PC-3 (cell line): Measurements from ENCODE around the gene TRIL. TPM values are rescaled to one million over a fixed set of nuclear protein-coding genes. Genes with fewer than 3 reads are reported as not detected.

ENCODE experiments used
- ATAC-seq: fragments of 200-7000 bp; cut with Tn5 transposase; 2 replicates; pipeline ENCODE4 v1.9.1; 2020; ENCODE audit warnings: mild to moderate bottlenecking, moderate library complexity
- BruUV-seq: library from RNA; stranded (reverse); fragments of 400-500 nt; replicated peaks from 2 replicates; lab custom pipeline; 2021; lab: Mats Ljungman, UMichigan
- CTCF ChIA-PET: fragments of 300-600 bp; sonication (Branson Sonifier 250); formaldehyde crosslinking; loops from one replicate; lab custom pipeline; 2022; ENCODE audit warnings: antibody characterized with exemption; lab: Charles Lee
- POLR2A ChIA-PET: fragments of 300-600 bp; sonication (Branson Sonifier 250); formaldehyde crosslinking; loops from one replicate; lab custom pipeline; 2022; ENCODE audit warnings: antibody characterized with exemption; ENCODE audit not compliant: unreplicated experiment; lab: Charles Lee
- DNase-seq: peaks from one replicate; pipeline ENCODE4 v3.0.0-alpha.2; 2015
- H2AFZ ChIP-seq: fragments of 300-600 bp; sonication (generic); 2 replicates; pipeline ENCODE4 v1.6.0; 2016; ENCODE audit warnings: antibody characterized with exemption, low read length
- H3F3A ChIP-seq: fragments of 300-600 bp; sonication (generic); one replicate; pipeline ENCODE4 v1.6.0; 2017; ENCODE audit warnings: antibody characterized with exemption, low read length, control low read depth, mild to moderate bottlenecking; ENCODE audit not compliant: unreplicated experiment
- H3K27ac ChIP-seq: fragments of 300-600 bp; sonication (generic); 2 replicates; pipeline ENCODE4 v1.5.1; 2016; ENCODE audit warnings: mild to moderate bottlenecking, low read length
- H3K27me3 ChIP-seq: fragments of 300-600 bp; sonication (generic); 2 replicates; pipeline ENCODE4 v1.6.1; 2016; ENCODE audit warnings: low read length, mixed read lengths
- H3K36me3 ChIP-seq: fragments of 300-600 bp; sonication (generic); 2 replicates; pipeline ENCODE4 v1.6.1; 2016; ENCODE audit warnings: low read depth, mixed run types, low read length, mixed read lengths
- H3K4me1 ChIP-seq: fragments of 300-600 bp; sonication (generic); 2 replicates; pipeline ENCODE4 v1.5.1; 2016; ENCODE audit warnings: low read length; ENCODE audit not compliant: insufficient read depth
- H3K4me2 ChIP-seq: fragments of 300-600 bp; sonication (generic); 2 replicates; pipeline ENCODE4 v1.6.0; 2016; ENCODE audit warnings: low read length
- H3K4me3 ChIP-seq: fragments of 300-600 bp; sonication (generic); 2 replicates; pipeline ENCODE4 v1.5.1; 2016; ENCODE audit warnings: mild to moderate bottlenecking, low read length, mixed read lengths
- H3K79me2 ChIP-seq: fragments of 300-600 bp; sonication (generic); 2 replicates; pipeline ENCODE4 v1.6.1; 2017; ENCODE audit warnings: low read length, mixed read lengths
- H3K9ac ChIP-seq: fragments of 300-600 bp; sonication (generic); 2 replicates; pipeline ENCODE4 v1.6.0; 2016; ENCODE audit warnings: mild to moderate bottlenecking, low read length
- H3K9me2 ChIP-seq: fragments of 300-600 bp; sonication (generic); replicated peaks from 2 replicates; pipeline ENCODE4 v1.6.1; 2016; ENCODE audit warnings: mixed run types, low read length, mixed read lengths
- H3K9me3 ChIP-seq: fragments of 300-600 bp; sonication (generic); 2 replicates; pipeline ENCODE4 v1.6.1; 2016; ENCODE audit warnings: low read length, mixed read lengths
- H4K20me1 ChIP-seq: fragments of 300-600 bp; sonication (generic); 2 replicates; pipeline ENCODE4 v1.6.1; 2016; ENCODE audit warnings: low read length, mixed read lengths
- CTCF ChIP-seq: fragments of 300-600 bp; sonication (generic); conservative IDR thresholded peaks from 2 replicates; pipeline ENCODE4 v1.5.1; 2017; ENCODE audit warnings: antibody characterized with exemption, low read depth, mild to moderate bottlenecking, low read length
- EZH2 ChIP-seq: fragments of 300-600 bp; sonication (generic); IDR thresholded peaks from one replicate; pipeline ENCODE4 v1.6.1; 2017; ENCODE audit warnings: antibody characterized with exemption, mild to moderate bottlenecking, low read length; ENCODE audit not compliant: unreplicated experiment
- EZH2phosphoT487 ChIP-seq: fragments of 300-600 bp; sonication (generic); IDR thresholded peaks from 2 replicates; pipeline ENCODE4 v1.6.1; 2018; ENCODE audit warnings: mild to moderate bottlenecking, antibody characterized with exemption, low read length, borderline replicate concordance
- intact Hi-C: fragments of 100-400 bp; cut with micrococcal nuclease; formaldehyde crosslinking; loops from 2 replicates; pipeline ENCODE4 v1.9.0; 2023
- total RNA-seq: library from RNA; depleted of rRNA; stranded (reverse); fragments of >200 nt; gene quantifications from 2 replicates; pipeline ENCODE4 v1.2.3, GENCODE V29; 2014

TRIL gene
- total RNA-seq, 1 experiment from 2014 or later, result 0.29 TPM

GRCh38 chr7:28961972-28962371, 3.8 kb upstream of the TRIL start:
- no peak overlapping the region for H3K4me2 ChIP-seq
- H3K4me3 ChIP-seq, result no peak overlapping the region
- no peaks in the 10 kb centered on the region for H3K9me3 ChIP-seq
- no peaks in the 10 kb centered on the region for H4K20me1 ChIP-seq
- H3K27me3 ChIP-seq, result no peaks in the 10 kb centered on the region
- BruUV-seq, result no TSS peak
- no peak for DNase-seq
- H3F3A ChIP-seq, result no peaks in the 10 kb centered on the region
- ChIA-PET POLR2A (interaction anchor here (0.6 kb wide), 1 partner anchor 10 kb away, joined by 5 read pairs; no protein-coding TSS in a partner anchor), CTCF (no interaction called here)
- TF ChIP-seq EZH2phosphoT487 (no peak), CTCF (no peak), EZH2 (no peak)
- H3K79me2 ChIP-seq, result no peaks in the 10 kb centered on the region
- no peak overlapping the region for H2AFZ ChIP-seq
- 0 out of 2 replicates have a peak, but pooled peaks cover 9% of the 10 kb centered on the region for H3K4me1 ChIP-seq
- H3K9me2 ChIP-seq, result no peaks in the 10 kb centered on the region
- no peak overlapping the region for H3K27ac ChIP-seq
- intact Hi-C loops, result loop anchor here (5.0 kb wide), 1 partner anchor 75 kb away; no protein-coding TSS in a partner anchor
- H3K9ac ChIP-seq, result no peak overlapping the region
- ATAC-seq, result no peak
- no peaks in the 10 kb centered on the region for H3K36me3 ChIP-seq

DNA sequence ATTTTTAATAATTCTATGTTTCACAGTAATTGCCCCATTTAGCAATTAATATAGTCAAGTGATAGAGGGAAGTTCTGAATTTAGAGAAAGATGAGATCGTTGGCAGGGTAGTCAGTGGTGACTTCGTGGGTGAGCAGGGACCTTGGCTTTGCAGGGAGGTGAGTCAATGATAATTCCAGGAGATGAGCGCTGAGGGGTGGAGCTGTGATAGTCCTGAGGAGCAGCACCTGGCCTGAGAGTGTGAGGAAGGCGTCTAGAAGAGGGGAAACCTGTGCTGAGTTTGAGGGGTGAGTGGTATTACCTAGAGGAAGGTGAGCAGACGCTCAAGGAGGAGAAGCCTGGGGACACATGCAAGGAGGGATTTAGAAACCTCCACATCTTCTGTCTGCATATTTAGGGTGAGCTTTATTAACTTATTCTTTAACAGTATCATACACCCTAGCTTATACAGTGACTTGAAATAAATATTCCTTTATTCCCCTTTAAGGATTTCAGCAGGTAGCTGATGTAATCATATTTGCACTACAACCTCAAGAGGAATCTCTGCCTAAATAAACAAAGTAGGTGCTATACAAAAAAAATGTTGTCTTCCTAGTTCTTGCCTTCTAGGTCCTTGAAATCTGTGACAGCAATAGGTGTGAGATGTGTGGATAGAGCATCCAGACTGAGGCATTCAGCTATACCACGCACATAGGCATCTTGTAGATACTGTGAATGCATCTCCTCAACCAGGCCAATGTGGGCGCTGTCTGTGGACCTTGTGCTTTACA, 2.1 kb upstream of the TRIL start:
- Histone ChIP-seq H3K79me2 (no peaks in the 10 kb centered on the region), H3K9me2 (no peaks in the 10 kb centered on the region), H3K4me2 (no peak overlapping the region), H3K9me3 (no peaks in the 10 kb centered on the region), H3F3A (no peaks in the 10 kb centered on the region), H3K4me3 (no peak overlapping the region), H3K27me3 (no peaks in the 10 kb centered on the region), H3K9ac (no peak overlapping the region), H4K20me1 (no peaks in the 10 kb centered on the region), H3K27ac (no peak overlapping the region), H2AFZ (no peak overlapping the region), H3K36me3 (no peaks in the 10 kb centered on the region), H3K4me1 (0 out of 2 replicates have a peak, but pooled peaks cover 9% of the 10 kb centered on the region)
- intact Hi-C loops, result loop anchor here (5.0 kb wide), 1 partner anchor 77 kb away; no protein-coding TSS in a partner anchor
- no peak for ATAC-seq
- POLR2A ChIA-PET, result no interaction called here
- CTCF ChIA-PET, result interaction anchor here (0.7 kb wide), 1 partner anchor 126 kb away, joined by 3 read pairs; no protein-coding TSS in a partner anchor
- peak; percentile 42 for DNase-seq
- BruUV-seq, result no TSS peak
- no peak for TF ChIP-seq CTCF
- TF ChIP-seq EZH2phosphoT487, result no peak
- no peak for TF ChIP-seq EZH2

DNA sequence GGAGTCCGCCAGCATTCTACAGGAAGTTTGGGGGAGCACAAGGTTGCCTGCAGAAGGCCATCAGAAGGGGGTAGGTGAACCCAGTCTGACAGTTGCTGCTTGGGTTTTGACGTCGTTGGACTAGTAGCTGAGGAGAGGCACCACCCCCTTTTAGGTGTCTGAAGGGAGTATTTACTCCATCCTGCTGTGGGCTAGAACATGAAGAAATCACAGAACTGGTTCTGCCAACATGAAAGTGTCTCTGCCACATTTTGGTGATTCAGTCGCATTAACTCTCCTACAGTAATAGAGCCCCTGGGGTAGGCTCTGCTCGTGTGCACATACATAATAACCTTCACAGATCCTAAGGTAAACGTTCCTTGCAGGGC, 834 bp upstream of the TRIL start:
- Histone ChIP-seq H3K4me2 (no peak overlapping the region), H3K9me3 (no peaks in the 10 kb centered on the region), H3K9ac (no peak overlapping the region), H3K27ac (no peak overlapping the region), H3K27me3 (no peaks in the 10 kb centered on the region), H4K20me1 (no peaks in the 10 kb centered on the region), H3K79me2 (no peaks in the 10 kb centered on the region), H2AFZ (no peak overlapping the region), H3K4me1 (0 out of 2 replicates have a peak, but pooled peaks cover 9% of the 10 kb centered on the region), H3K36me3 (no peaks in the 10 kb centered on the region), H3K9me2 (no peaks in the 10 kb centered on the region), H3F3A (no peaks in the 10 kb centered on the region), H3K4me3 (no peak overlapping the region)
- ChIA-PET CTCF (interaction anchor here (0.7 kb wide), 1 partner anchor 21 kb away, joined by 3 read pairs; no protein-coding TSS in a partner anchor), POLR2A (no interaction called here)
- TF ChIP-seq EZH2phosphoT487, result no peak
- TF ChIP-seq EZH2, result no peak
- no peak for TF ChIP-seq CTCF
- intact Hi-C loops, result no loop called here
- ATAC-seq, result no peak
- no TSS peak for BruUV-seq
- peak; percentile 28 for DNase-seq
